ENCODE measurements around the gene TOMM34. TPM values are rescaled to one million over a fixed set of nuclear protein-coding genes. Genes with fewer than 3 reads are reported as not detected.

Gene TOMM34
- total and polyA plus RNA-seq, 9 of the 15 experiments (the other 6 are each of a cell fraction or from before 2014, with no cell fraction given) = 18.1 to 69.4 (median 41.7) TPM

GRCh38 chr20:44909872-44910689 is 50.1 kb downstream of the TOMM34 start, which contains the start of gene PABPC1L (continued):
- TF ChIP-seq, protein P1, sequence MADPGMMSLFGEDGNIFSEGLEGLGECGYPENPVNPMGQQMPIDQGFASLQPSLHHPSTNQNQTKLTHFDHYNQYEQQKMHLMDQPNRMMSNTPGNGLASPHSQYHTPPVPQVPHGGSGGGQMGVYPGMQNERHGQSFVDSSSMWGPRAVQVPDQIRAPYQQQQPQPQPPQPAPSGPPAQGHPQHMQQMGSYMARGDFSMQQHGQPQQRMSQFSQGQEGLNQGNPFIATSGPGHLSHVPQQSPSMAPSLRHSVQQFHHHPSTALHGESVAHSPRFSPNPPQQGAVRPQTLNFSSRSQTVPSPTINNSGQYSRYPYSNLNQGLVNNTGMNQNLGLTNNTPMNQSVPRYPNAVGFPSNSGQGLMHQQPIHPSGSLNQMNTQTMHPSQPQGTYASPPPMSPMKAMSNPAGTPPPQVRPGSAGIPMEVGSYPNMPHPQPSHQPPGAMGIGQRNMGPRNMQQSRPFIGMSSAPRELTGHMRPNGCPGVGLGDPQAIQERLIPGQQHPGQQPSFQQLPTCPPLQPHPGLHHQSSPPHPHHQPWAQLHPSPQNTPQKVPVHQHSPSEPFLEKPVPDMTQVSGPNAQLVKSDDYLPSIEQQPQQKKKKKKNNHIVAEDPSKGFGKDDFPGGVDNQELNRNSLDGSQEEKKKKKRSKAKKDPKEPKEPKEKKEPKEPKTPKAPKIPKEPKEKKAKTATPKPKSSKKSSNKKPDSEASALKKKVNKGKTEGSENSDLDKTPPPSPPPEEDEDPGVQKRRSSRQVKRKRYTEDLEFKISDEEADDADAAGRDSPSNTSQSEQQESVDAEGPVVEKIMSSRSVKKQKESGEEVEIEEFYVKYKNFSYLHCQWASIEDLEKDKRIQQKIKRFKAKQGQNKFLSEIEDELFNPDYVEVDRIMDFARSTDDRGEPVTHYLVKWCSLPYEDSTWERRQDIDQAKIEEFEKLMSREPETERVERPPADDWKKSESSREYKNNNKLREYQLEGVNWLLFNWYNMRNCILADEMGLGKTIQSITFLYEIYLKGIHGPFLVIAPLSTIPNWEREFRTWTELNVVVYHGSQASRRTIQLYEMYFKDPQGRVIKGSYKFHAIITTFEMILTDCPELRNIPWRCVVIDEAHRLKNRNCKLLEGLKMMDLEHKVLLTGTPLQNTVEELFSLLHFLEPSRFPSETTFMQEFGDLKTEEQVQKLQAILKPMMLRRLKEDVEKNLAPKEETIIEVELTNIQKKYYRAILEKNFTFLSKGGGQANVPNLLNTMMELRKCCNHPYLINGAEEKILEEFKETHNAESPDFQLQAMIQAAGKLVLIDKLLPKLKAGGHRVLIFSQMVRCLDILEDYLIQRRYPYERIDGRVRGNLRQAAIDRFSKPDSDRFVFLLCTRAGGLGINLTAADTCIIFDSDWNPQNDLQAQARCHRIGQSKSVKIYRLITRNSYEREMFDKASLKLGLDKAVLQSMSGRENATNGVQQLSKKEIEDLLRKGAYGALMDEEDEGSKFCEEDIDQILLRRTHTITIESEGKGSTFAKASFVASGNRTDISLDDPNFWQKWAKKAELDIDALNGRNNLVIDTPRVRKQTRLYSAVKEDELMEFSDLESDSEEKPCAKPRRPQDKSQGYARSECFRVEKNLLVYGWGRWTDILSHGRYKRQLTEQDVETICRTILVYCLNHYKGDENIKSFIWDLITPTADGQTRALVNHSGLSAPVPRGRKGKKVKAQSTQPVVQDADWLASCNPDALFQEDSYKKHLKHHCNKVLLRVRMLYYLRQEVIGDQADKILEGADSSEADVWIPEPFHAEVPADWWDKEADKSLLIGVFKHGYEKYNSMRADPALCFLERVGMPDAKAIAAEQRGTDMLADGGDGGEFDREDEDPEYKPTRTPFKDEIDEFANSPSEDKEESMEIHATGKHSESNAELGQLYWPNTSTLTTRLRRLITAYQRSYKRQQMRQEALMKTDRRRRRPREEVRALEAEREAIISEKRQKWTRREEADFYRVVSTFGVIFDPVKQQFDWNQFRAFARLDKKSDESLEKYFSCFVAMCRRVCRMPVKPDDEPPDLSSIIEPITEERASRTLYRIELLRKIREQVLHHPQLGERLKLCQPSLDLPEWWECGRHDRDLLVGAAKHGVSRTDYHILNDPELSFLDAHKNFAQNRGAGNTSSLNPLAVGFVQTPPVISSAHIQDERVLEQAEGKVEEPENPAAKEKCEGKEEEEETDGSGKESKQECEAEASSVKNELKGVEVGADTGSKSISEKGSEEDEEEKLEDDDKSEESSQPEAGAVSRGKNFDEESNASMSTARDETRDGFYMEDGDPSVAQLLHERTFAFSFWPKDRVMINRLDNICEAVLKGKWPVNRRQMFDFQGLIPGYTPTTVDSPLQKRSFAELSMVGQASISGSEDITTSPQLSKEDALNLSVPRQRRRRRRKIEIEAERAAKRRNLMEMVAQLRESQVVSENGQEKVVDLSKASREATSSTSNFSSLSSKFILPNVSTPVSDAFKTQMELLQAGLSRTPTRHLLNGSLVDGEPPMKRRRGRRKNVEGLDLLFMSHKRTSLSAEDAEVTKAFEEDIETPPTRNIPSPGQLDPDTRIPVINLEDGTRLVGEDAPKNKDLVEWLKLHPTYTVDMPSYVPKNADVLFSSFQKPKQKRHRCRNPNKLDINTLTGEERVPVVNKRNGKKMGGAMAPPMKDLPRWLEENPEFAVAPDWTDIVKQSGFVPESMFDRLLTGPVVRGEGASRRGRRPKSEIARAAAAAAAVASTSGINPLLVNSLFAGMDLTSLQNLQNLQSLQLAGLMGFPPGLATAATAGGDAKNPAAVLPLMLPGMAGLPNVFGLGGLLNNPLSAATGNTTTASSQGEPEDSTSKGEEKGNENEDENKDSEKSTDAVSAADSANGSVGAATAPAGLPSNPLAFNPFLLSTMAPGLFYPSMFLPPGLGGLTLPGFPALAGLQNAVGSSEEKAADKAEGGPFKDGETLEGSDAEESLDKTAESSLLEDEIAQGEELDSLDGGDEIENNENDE (IDR thresholded peaks at IDR 0.05; ENCODE audit: low read depth, low read length) = no peak
- TF ChIP-seq HDGF (IDR thresholded peaks at IDR 0.05) (no peak), CREB3L1 (IDR thresholded peaks at IDR 0.05; ENCODE audit: borderline replicate concordance, low read depth) (peak; percentile 78; the same call in 1 of the 2 replicates), CEBPB (tag; IDR thresholded peaks at IDR 0.05) (no peak)
